Uterus (tissue), 2 donors: ENCODE data around the gene TM9SF1.

Experiments
- CTCF ChIP-seq, 4 experiments: fragments of 200-600 bp in 2 of 4; fragments of 450-650 bp in 2 of 4; sonication (generic) in 2 of 4; IDR thresholded peaks; one replicate each; pipeline ENCODE4 v1.5.1; 2016 to 2019; ENCODE audit warnings: antibody characterized with exemption in 4 of 4, mild to moderate bottlenecking in 2 of 4, moderate library complexity in 1 of 4
- POLR2A ChIP-seq, 2 donors: fragments of 450-650 bp; IDR thresholded peaks; one replicate each; pipeline ENCODE4 v1.6.1; 2016; ENCODE audit warnings: antibody characterized with exemption in 2 of 2, mild to moderate bottlenecking in 1 of 2, moderate library complexity in 1 of 2

GRCh38 chr14:24141097-24141880 lies 54.0 kb downstream of the TM9SF1 start, which contains the start of gene EMC9:
- peak; percentile 41 to 81 (median 66) for TF ChIP-seq CTCF (IDR thresholded peaks at IDR 0.05)
- peak; percentile 90 for TF ChIP-seq POLR2A (IDR thresholded peaks at IDR 0.05)
